Kidney (tissue), 14 donors: ENCODE data around the gene EML6. TPM values are rescaled to one million over a fixed set of nuclear protein-coding genes. Genes with fewer than 3 reads are reported as not detected.

Experiments used
- DNase-seq, 5 donors: peaks; one replicate each; pipeline ENCODE4 v3.0.0-alpha.2; 2013 to 2020
- FAIRE-seq: peaks from 2 replicates; lab custom pipeline; 2012; peaks lifted over from hg19 to GRCh38; lab: Jason Lieb, UNC
- H3K27ac ChIP-seq, 2 donors: one replicate each; pipeline ENCODE4 v1.7.0; 2013; ENCODE audit warnings: low read depth in 2 of 2, low read length in 2 of 2, inconsistent platforms in 1 of 2
- H3K27me3 ChIP-seq: one replicate; pipeline ENCODE4 v1.7.1; 2013; ENCODE audit warnings: low read length, inconsistent platforms; ENCODE audit not compliant: control insufficient read depth, insufficient read depth
- H3K36me3 ChIP-seq, 3 donors: one replicate each; pipeline versions ENCODE4 v1.7.0 to v1.7.1; 2013; ENCODE audit warnings: low read length in 3 of 3, control low read depth in 1 of 3, inconsistent platforms in 1 of 3; ENCODE audit not compliant: insufficient read depth in 3 of 3, control insufficient read depth in 2 of 3
- H3K4me1 ChIP-seq, 3 donors: one replicate each; pipeline versions ENCODE4 v1.7.0 to v1.7.1; 2013; ENCODE audit warnings: low read length in 3 of 3, inconsistent platforms in 1 of 3, low read depth in 1 of 3; ENCODE audit not compliant: control insufficient read depth in 2 of 3, insufficient read depth in 2 of 3
- H3K4me3 ChIP-seq, 3 donors: one replicate each; pipeline versions ENCODE4 v1.7.0 to v1.8.1; 2013; ENCODE audit warnings: low read length in 3 of 3, control low read depth in 1 of 3, inconsistent platforms in 1 of 3
- H3K9ac ChIP-seq, 3 donors: one replicate each; pipeline versions ENCODE4 v1.7.0 to v1.7.1; 2013; ENCODE audit warnings: low read length in 3 of 3, control low read depth in 1 of 3, inconsistent platforms in 1 of 3
- H3K9me3 ChIP-seq, 3 donors: one replicate each; pipeline versions ENCODE4 v1.7.0 to v1.7.1; 2013; ENCODE audit warnings: low read length in 3 of 3, control low read depth in 1 of 3, inconsistent platforms in 1 of 3; ENCODE audit not compliant: control insufficient read depth in 2 of 3, insufficient read depth in 1 of 3
- CTCF ChIP-seq: IDR thresholded peaks from 3 replicates; pipeline ENCODE4 v1.5.1; 2012; ENCODE audit warnings: mild to moderate bottlenecking, moderate library complexity, borderline replicate concordance; ENCODE audit not compliant: insufficient read depth; ENCODE audit errors: extremely low read depth
- intact Hi-C: fragments of 100-400 bp; cut with DNase I; formaldehyde crosslinking; loops from one replicate; pipeline ENCODE4 v1.11.1; 2022
- polyA plus RNA-seq: library from polyadenylated mRNA; stranded (reverse); fragments of 350-450 nt; fragmentation: Illumina TruSeq; extraction: RNeasy Lipid Tissue Mini Kit (QIAGEN cat#74804); gene quantifications from one replicate; pipeline ENCODE4 v1.2.3, GENCODE V29; 2014; ENCODE audit warnings: low read depth, low replicate concordance; ENCODE audit not compliant: insufficient read depth
- total RNA-seq: library from RNA; stranded (reverse); fragmentation: NEBNext Ultra II Directional; extraction: Animal tissue kit (Norgen Biotek cat#: 25700); gene quantifications from one replicate; pipeline ENCODE4 v1.2.1, GENCODE V29; 2021
- donor health status: control.
- donor health status: control.
- donor health status: control.
- donor health status: control.
- donor health status: control.
- donor health status: DM: yes; HTN: yes; CAD: no.
- donor health status: Normal renal cell carcinoma (clear cell type).

Gene EML6
- total and polyA plus RNA-seq, 2 donors from 2014 or later: 1.7 to 3.1 TPM

- Histone ChIP-seq H3K27me3 (no peaks in the 10 kb centered on the region), H3K4me1 (peaks cover 0 to 18% (median 4%) of the 10 kb centered on the region in 3 donors), H3K9ac (no peak overlapping the region), H3K9me3 (no peaks in the 10 kb centered on the region), H3K27ac (no peak overlapping the region), H3K4me3 (no peak overlapping the region), H3K36me3 (no peaks in the 10 kb centered on the region)
- FAIRE-seq (no peak), DNase-seq (no peak)
- intact Hi-C loops: no loop called here
- no peak for TF ChIP-seq CTCF
Observed at GRCh38 chr2:55001716-55002115, 278.3 kb downstream of the EML6 start.

GRCh38 chr2:55003706-55004639 lies 280.5 kb downstream of the EML6 start:
- FAIRE-seq: no peak

GRCh38 chr2:55006306-55006705 lies 282.8 kb downstream of the EML6 start:
- no peak for TF ChIP-seq CTCF
- no peaks in the 10 kb centered on the region for H3K9me3 ChIP-seq
- H3K4me3 ChIP-seq: peak overlapping the region in 2 of 3 donors; percentile 47 to 82
- FAIRE-seq (no peak), DNase-seq (no peak)
- H3K9ac ChIP-seq: peak overlapping the region in 2 of 3 donors; percentile 22 to 35
- intact Hi-C loops: no loop called here
- peaks cover 0 to 14% (median 6%) of the 10 kb centered on the region in 3 donors for H3K4me1 ChIP-seq
- peak overlapping the region; percentile 13 to 59 for H3K27ac ChIP-seq
- H3K27me3 ChIP-seq: no peaks in the 10 kb centered on the region
- H3K36me3 ChIP-seq: no peaks in the 10 kb centered on the region

More at GRCh38 chr2:55003706-55004639, 280.5 kb downstream of the EML6 start:
- no peak for TF ChIP-seq CTCF
- H3K27me3 ChIP-seq: no peaks in the 10 kb centered on the region
- no peak for DNase-seq
- H3K4me3 ChIP-seq: no peak overlapping the region
- H3K9me3 ChIP-seq: no peaks in the 10 kb centered on the region
- H3K4me1 ChIP-seq: peaks cover 0 to 18% (median 4%) of the 10 kb centered on the region in 3 donors
- H3K36me3 ChIP-seq: no peaks in the 10 kb centered on the region
- no peak overlapping the region for H3K27ac ChIP-seq
- no peak overlapping the region for H3K9ac ChIP-seq
- intact Hi-C loops: no loop called here
